ENCODE data around the gene PCBP3. TPM values are rescaled to one million over a fixed set of nuclear protein-coding genes. Genes with fewer than 3 reads are reported as not detected.

The PCBP3 gene
- total RNA-seq, 4 donors from 2014 or later: 0.77 to 8.6 (median 3.2) TPM; not detected in 1

DNA sequence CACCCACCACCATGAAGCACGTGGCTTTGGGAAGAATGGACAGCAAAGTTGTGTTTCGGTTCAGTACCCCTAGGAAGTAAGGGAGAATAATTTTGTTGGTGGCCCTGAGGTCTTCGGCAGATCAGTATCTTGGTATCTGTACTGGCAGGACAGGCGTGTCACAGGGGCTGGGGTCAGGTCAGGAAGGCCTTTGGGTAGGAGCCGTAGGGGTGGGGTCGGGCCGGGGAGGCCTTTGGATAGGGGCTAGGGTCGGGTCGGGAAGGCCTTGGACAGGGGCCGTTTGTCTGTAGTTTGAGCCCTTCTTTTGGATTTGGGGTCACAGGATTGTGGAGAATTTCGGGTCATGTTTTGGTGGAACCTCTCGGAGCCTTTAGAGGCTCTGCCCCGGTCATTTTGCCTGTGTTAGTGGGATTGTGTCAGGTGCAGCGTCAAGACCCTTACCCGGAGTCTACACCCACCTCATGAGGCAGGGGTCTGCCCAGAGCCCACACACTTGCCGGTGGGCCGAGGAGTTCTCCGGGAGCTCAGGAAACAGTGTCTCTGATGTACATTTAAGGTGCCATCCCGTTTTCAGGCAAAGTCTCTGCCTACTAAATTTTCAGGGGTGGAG lies 262.8 kb downstream of the PCBP3 start:
- DNase-seq: no peak
- no peaks in the 10 kb centered on the region for H3K9me3 ChIP-seq
- intact Hi-C loops (cut with DNase I; ENCODE audit: low total_unique reads): no loop called here

DNA sequence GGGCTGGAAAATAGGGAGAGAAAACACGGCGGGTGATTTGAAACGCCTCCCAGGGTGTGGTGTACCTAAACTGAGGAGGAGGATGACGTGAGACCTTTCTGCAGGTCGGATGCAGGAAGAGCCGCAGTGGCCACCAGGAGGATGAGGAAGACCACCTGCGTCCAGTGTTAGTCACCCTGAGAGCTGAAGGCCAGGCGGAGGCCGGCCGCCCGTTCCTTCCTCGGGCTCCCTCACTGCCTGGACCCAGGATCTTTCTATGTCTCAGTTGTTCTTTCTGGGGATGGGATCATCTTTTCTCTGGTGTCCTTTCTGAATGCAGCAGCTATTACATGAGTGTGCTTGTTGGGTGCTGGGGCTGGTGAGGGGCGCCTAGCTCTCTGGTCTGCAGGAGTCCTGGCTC lies 263.3 kb downstream of the PCBP3 start:
- Histone ChIP-seq H3K27ac (no peak overlapping the region), H3K4me3 (no peak overlapping the region), H3K27me3 (no peaks in the 10 kb centered on the region), H3K36me3 (no peaks in the 10 kb centered on the region), H3K4me1 (no peaks in the 10 kb centered on the region), H3K9me3 (no peaks in the 10 kb centered on the region)
- DNase-seq: no peak
- intact Hi-C loops (cut with DNase I; ENCODE audit: low total_unique reads): no loop called here
- TF ChIP-seq, protein P1, sequence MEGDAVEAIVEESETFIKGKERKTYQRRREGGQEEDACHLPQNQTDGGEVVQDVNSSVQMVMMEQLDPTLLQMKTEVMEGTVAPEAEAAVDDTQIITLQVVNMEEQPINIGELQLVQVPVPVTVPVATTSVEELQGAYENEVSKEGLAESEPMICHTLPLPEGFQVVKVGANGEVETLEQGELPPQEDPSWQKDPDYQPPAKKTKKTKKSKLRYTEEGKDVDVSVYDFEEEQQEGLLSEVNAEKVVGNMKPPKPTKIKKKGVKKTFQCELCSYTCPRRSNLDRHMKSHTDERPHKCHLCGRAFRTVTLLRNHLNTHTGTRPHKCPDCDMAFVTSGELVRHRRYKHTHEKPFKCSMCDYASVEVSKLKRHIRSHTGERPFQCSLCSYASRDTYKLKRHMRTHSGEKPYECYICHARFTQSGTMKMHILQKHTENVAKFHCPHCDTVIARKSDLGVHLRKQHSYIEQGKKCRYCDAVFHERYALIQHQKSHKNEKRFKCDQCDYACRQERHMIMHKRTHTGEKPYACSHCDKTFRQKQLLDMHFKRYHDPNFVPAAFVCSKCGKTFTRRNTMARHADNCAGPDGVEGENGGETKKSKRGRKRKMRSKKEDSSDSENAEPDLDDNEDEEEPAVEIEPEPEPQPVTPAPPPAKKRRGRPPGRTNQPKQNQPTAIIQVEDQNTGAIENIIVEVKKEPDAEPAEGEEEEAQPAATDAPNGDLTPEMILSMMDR (IDR thresholded peaks at IDR 0.05): no peak
- TF ChIP-seq POLR2A (IDR thresholded peaks at IDR 0.05): no peak

More for the DNA sequence above, 262.8 kb downstream of the PCBP3 start:
- Histone ChIP-seq H3K4me3 (no peak overlapping the region), H3K36me3 (no peaks in the 10 kb centered on the region), H3K27ac (no peak overlapping the region), H3K27me3 (no peaks in the 10 kb centered on the region), H3K4me1 (no peaks in the 10 kb centered on the region)
- TF ChIP-seq POLR2A (IDR thresholded peaks at IDR 0.05): no peak
- TF ChIP-seq, protein P1 (IDR thresholded peaks at IDR 0.05): no peak

DNA sequence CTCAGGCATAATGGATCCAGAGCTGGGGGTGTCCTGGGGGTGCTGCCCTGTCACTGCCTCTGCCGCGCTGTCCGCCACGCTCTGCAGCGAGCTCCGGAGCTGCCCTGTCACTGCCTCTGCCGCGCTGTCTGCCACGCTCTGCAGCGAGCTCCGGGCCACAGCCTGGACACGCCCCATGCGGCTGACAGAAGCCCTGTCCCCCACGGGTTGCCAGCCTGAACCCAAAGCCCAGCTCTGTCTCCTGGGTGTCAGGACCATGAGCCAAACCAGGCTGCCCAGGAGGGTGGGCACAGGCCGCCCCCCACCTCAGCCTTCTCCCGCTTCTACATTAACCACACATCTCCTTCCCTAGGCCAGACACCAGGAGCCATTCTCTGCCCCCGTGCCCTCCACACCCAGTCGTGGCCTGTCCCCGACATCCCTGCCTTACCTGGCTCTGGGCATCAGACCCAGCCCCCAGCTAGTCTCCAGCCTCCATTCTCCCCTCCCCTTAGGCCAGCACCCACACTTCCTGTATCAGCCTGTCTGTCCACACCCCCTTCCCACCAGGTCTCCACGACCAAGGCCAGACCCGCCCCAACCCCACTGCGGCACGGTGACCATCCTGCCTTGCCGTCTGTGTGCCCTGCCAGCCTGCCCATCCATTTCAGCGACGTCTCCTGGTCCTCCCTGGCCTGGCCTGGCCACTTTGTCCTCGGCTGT lies 265.2 kb downstream of the PCBP3 start:
- TF ChIP-seq, protein P1 (IDR thresholded peaks at IDR 0.05): no peak
- no peak for TF ChIP-seq POLR2A (IDR thresholded peaks at IDR 0.05)
- H3K36me3 ChIP-seq: no peaks in the 10 kb centered on the region
- H3K4me1 ChIP-seq: no peaks in the 10 kb centered on the region
- H3K4me3 ChIP-seq: no peak overlapping the region
- intact Hi-C loops (cut with DNase I; ENCODE audit: low total_unique reads): no loop called here
- no peak for DNase-seq
- no peaks in the 10 kb centered on the region for H3K9me3 ChIP-seq
- H3K27me3 ChIP-seq: no peaks in the 10 kb centered on the region
- H3K27ac ChIP-seq: no peak overlapping the region

DNA sequence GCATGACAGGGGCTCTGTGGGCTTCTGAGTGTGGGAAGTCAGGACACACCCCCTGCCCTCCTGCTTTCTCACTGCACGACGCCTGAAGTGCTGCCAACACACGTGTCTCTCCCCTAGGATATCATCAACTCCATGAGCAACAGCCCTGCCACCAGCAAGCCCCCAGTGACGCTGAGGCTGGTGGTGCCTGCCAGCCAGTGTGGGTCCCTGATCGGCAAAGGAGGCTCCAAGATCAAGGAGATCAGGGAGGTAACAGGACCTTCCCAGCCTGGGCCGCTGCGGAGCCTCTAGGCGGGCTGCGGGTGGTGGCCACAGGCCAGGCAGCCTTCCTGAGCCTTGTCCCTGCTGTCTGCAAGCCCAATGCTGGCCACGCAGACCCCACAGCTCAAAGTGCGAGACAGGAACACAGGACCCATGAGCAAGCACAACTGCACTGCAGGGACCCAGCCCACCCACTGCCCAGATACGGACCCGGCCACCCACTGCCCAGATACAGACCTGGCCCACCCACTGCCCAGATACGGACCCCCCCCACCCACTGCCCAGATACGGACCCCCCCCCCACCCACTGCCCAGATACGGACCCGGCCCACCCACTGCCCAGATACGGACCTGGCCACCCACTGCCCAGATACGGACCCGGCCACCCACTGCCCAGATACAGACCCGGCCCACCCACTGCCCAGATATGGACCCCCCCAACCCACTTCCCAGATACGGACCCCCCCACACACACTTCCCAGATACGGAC lies 265.9 kb downstream of the PCBP3 start:
- H3K4me3 ChIP-seq: no peak overlapping the region
- no peaks in the 10 kb centered on the region for H3K27me3 ChIP-seq
- no peaks in the 10 kb centered on the region for H3K4me1 ChIP-seq
- no peaks in the 10 kb centered on the region for H3K9me3 ChIP-seq
- no peaks in the 10 kb centered on the region for H3K36me3 ChIP-seq
- TF ChIP-seq, protein P1 (IDR thresholded peaks at IDR 0.05): no peak
- TF ChIP-seq POLR2A (IDR thresholded peaks at IDR 0.05): no peak
- H3K27ac ChIP-seq: no peak overlapping the region
- intact Hi-C loops (cut with DNase I; ENCODE audit: low total_unique reads): no loop called here
- no peak for DNase-seq

DNA sequence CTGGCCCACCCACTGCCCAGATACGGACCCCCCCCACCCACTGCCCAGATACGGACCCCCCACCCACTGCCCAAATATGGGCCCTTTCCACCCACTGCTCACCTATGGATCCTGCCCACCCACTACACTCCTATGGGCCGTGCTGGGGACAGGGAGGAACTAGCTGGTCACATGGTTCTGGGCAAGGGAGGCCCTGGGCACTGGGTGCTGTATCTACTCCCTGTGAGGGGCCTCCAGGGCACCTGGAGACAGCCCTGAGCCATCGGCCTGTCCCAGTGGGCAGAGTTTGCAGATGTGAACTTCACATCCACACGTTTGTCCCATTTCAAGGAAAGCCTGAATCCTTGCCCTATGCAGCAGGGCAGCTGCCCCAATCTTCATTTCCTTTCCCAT lies 266.6 kb downstream of the PCBP3 start:
- H3K4me1 ChIP-seq: no peaks in the 10 kb centered on the region
- no peaks in the 10 kb centered on the region for H3K27me3 ChIP-seq
- intact Hi-C loops (cut with DNase I; ENCODE audit: low total_unique reads): no loop called here
- no peak overlapping the region for H3K4me3 ChIP-seq
- H3K9me3 ChIP-seq: no peaks in the 10 kb centered on the region
- DNase-seq: no peak
- TF ChIP-seq, protein P1 (IDR thresholded peaks at IDR 0.05): no peak
- no peak for TF ChIP-seq POLR2A (IDR thresholded peaks at IDR 0.05)
- no peak overlapping the region for H3K27ac ChIP-seq
- H3K36me3 ChIP-seq: no peaks in the 10 kb centered on the region
